HTR-8/SVneo (cell line): ENCODE data around the gene COMP.

Source experiments
- DNase-seq: peaks from one replicate; pipeline ENCODE4 v3.0.0; 2011; ENCODE audit warnings: low spot score, mixed read lengths; ENCODE audit not compliant: insufficient read length
- FAIRE-seq: peaks from 2 replicates; lab custom pipeline; 2011; peaks lifted over from hg19 to GRCh38; lab: Jason Lieb, UNC

The COMP gene

GRCh38 chr19:18772620-18773587 lies 18.2 kb downstream of the COMP start:
- DNase-seq = no peak
- no peak for FAIRE-seq

- FAIRE-seq = peak; percentile 62
Observed at GRCh38 chr19:18771328-18772242, 19.5 kb downstream of the COMP start.

GRCh38 chr19:18770663-18771327 lies 20.3 kb downstream of the COMP start:
- DNase-seq (no peak), FAIRE-seq (peak; percentile 96)

More at GRCh38 chr19:18771328-18772242, 19.5 kb downstream of the COMP start:
- no peak for DNase-seq

- DNase-seq = no peak
- no peak for FAIRE-seq
Observed at GRCh38 chr19:18769989-18770528, 21.0 kb downstream of the COMP start.

GRCh38 chr19:18768997-18769891 lies 21.9 kb downstream of the COMP start:
- FAIRE-seq = no peak
- DNase-seq = no peak

GRCh38 chr19:18768046-18768771 lies 22.9 kb downstream of the COMP start:
- no peak for FAIRE-seq
- DNase-seq = no peak

GRCh38 chr19:18765224-18765623 lies 25.9 kb downstream of the COMP start:
- DNase-seq (no peak), FAIRE-seq (peak; percentile 60)

- FAIRE-seq (no peak), DNase-seq (peak; percentile 69)
Observed at GRCh38 chr19:18764591-18765051, 26.5 kb downstream of the COMP start.

GRCh38 chr19:18763674-18764590 lies 27.2 kb downstream of the COMP start:
- DNase-seq = peak; percentile 91
- peak; percentile 99 for FAIRE-seq

GRCh38 chr19:18762125-18763023 lies 28.7 kb downstream of the COMP start:
- DNase-seq = no peak
- FAIRE-seq = peak; percentile 74

- FAIRE-seq = no peak
- DNase-seq = no peak
Observed at GRCh38 chr19:18761531-18762110, 29.5 kb downstream of the COMP start.

- no peak for DNase-seq
Observed at GRCh38 chr19:18760440-18761383, 30.4 kb downstream of the COMP start.

GRCh38 chr19:18759995-18760426 lies 31.1 kb downstream of the COMP start:
- DNase-seq (no peak), FAIRE-seq (peak; percentile 60)

More at GRCh38 chr19:18760440-18761383, 30.4 kb downstream of the COMP start:
- FAIRE-seq = no peak

- FAIRE-seq (no peak), DNase-seq (no peak)
Observed at GRCh38 chr19:18759304-18759994, 31.7 kb downstream of the COMP start.
